Endothelial cell of umbilical vein (primary cell): ENCODE data around the gene DTWD2. TPM values are rescaled to one million over a fixed set of nuclear protein-coding genes. Genes with fewer than 3 reads are reported as not detected.

Experiments used
- BruUV-seq: library from RNA; stranded (reverse); fragments of 400-500 nt; replicated peaks from 2 replicates; lab custom pipeline; 2021; lab: Mats Ljungman, UMichigan
- CTCF ChIA-PET: fragments of 300-600, 350-600 bp; sonication (Branson Sonifier 250); formaldehyde crosslinking; loops from one replicate; lab custom pipeline; 2021; ENCODE audit warnings: antibody characterized with exemption, inconsistent platforms; lab: Charles Lee
- POLR2A ChIA-PET: fragments of 300-600, 350-600 bp; sonication (Branson Sonifier 250); formaldehyde crosslinking; loops from one replicate; lab custom pipeline; 2021; ENCODE audit warnings: antibody characterized with exemption, inconsistent platforms; lab: Charles Lee
- DNase-seq: peaks from one replicate; pipeline ENCODE4 v3.0.0-alpha.2; 2011; ENCODE audit warnings: low read depth, low spot score
- FAIRE-seq: peaks from 2 replicates; lab custom pipeline; 2011; peaks lifted over from hg19 to GRCh38; lab: Jason Lieb, UNC
- H2AFZ ChIP-seq: 2 replicates; pipeline ENCODE4 v1.6.0; 2012; ENCODE audit warnings: low read depth, low read length, control low read depth, inconsistent platforms
- H3K27ac ChIP-seq: 2 replicates; pipeline ENCODE4 v1.5.1; 2011; ENCODE audit warnings: low read depth, mild to moderate bottlenecking, control low read depth, low read length, moderate library complexity; ENCODE audit not compliant: insufficient read depth
- H3K27me3 ChIP-seq, 2 experiments: 2 replicates each; pipeline versions ENCODE4 v1.6.0 to v1.6.1; 2011; ENCODE audit warnings: low read length in 2 of 2, mixed read lengths in 1 of 2; ENCODE audit not compliant: control insufficient read depth in 2 of 2, insufficient read depth in 2 of 2
- H3K36me3 ChIP-seq, 2 experiments: 2 replicates in 1 of 2; 3 replicates in 1 of 2; pipeline ENCODE4 v1.5.1; 2011; ENCODE audit warnings: low read length in 2 of 2, mild to moderate bottlenecking in 1 of 2, moderate library complexity in 1 of 2; ENCODE audit not compliant: control insufficient read depth in 2 of 2, insufficient read depth in 2 of 2; ENCODE audit errors: extremely low read depth in 1 of 2
- H3K4me1 ChIP-seq: 3 replicates; pipeline ENCODE4 v1.5.1; 2011; ENCODE audit warnings: mild to moderate bottlenecking, low read length; ENCODE audit not compliant: control insufficient read depth, insufficient read depth; ENCODE audit errors: extremely low read depth
- H3K4me2 ChIP-seq: 2 replicates; pipeline ENCODE4 v1.6.1; 2011; ENCODE audit warnings: low read length, control low read depth, mixed read lengths; ENCODE audit not compliant: insufficient read depth
- H3K4me3 ChIP-seq, 3 experiments: fragments of 200-600 bp in 1 of 3; sonication (generic), shearing (Covaris generic) in 1 of 3; replicated peaks in 1 of 3; 2 replicates each; pipeline ENCODE4 v1.5.1; 2011 to 2016; ENCODE audit warnings: control low read depth in 3 of 3, low read length in 3 of 3, mild to moderate bottlenecking in 2 of 3, inconsistent platforms in 1 of 3, low read depth in 1 of 3, moderate library complexity in 1 of 3; ENCODE audit not compliant: insufficient read depth in 1 of 3
- H3K79me2 ChIP-seq: 2 replicates; pipeline ENCODE4 v1.6.0; 2012; ENCODE audit warnings: low read length, inconsistent platforms; ENCODE audit not compliant: control insufficient read depth, insufficient read depth
- H3K9ac ChIP-seq: replicated peaks from 2 replicates; pipeline ENCODE3; 2011; ENCODE audit warnings: low read length, control low read depth; ENCODE audit not compliant: insufficient read depth; ENCODE audit errors: extremely low read depth
- H3K9me1 ChIP-seq: replicated peaks from 3 replicates; pipeline ENCODE4 v1.6.0; 2011; ENCODE audit warnings: mild to moderate bottlenecking, low read length; ENCODE audit not compliant: control insufficient read depth, insufficient read depth; ENCODE audit errors: extremely low read depth
- H3K9me3 ChIP-seq: replicated peaks from 2 replicates; pipeline ENCODE4 v1.5.1; 2012; ENCODE audit warnings: low read length, inconsistent platforms; ENCODE audit not compliant: control insufficient read depth, insufficient read depth
- H4K20me1 ChIP-seq: replicated peaks from 2 replicates; pipeline ENCODE3; 2011; ENCODE audit warnings: mild to moderate bottlenecking, low read length; ENCODE audit not compliant: control insufficient read depth, insufficient read depth; ENCODE audit errors: extremely low read depth
- EZH2 ChIP-seq: IDR thresholded peaks from 2 replicates; pipeline ENCODE4 v1.6.1; 2012; ENCODE audit warnings: borderline replicate concordance, low read depth, mild to moderate bottlenecking, moderate library complexity, low read length, inconsistent platforms; ENCODE audit not compliant: severe bottlenecking
- JUN ChIP-seq: IDR thresholded peaks from 2 replicates; pipeline ENCODE4 v1.6.1; 2011; ENCODE audit warnings: borderline replicate concordance, low read depth; ENCODE audit not compliant: insufficient read length, insufficient read depth
- MYC ChIP-seq: IDR thresholded peaks from one replicate; pipeline ENCODE4 v1.6.1; 2011; ENCODE audit warnings: mild to moderate bottlenecking, low read depth, low read length
- dilution Hi-C: fragments of 300-500 bp; cut with MboI; formaldehyde crosslinking; loops from one replicate; pipeline ENCODE4 v1.15.0; 2019; ENCODE audit warnings: low sequenced_read_pairs; ENCODE audit not compliant: extremely low pct_ligation_motif_present
- intact Hi-C: fragments of 100-400 bp; cut with micrococcal nuclease; formaldehyde crosslinking; loops from one replicate; pipeline ENCODE4 v1.10.0; 2022
- polyA plus RNA-seq, 4 experiments: library from polyadenylated mRNA; depleted of rRNA in 3 of 4; stranded (reverse) in 3 of 4; unstranded in 1 of 4; fragments of >200 nt; gene quantifications; 2 replicates each; pipeline versions ENCODE4 v1.2.1 to v1.2.3, GENCODE V29; 2011 to 2012; ENCODE audit warnings: missing spikeins in 1 of 4
- total RNA-seq: library from RNA; stranded (reverse); gene quantifications from 2 replicates; pipeline ENCODE4 v1.2.3, GENCODE V29; 2021
- TF ChIP-seq, protein P1 (sequence below), 2 donors: IDR thresholded peaks; 1 replicate in 1 of 2; 2 replicates in 1 of 2; pipeline ENCODE4 v1.5.1; 2011; ENCODE audit warnings: low read length in 2 of 2, mild to moderate bottlenecking in 2 of 2, moderate library complexity in 2 of 2, control low read depth in 1 of 2, inconsistent platforms in 1 of 2, low read depth in 1 of 2; ENCODE audit not compliant: insufficient read depth in 1 of 2; ENCODE audit errors: extremely low read depth in 1 of 2
- TF ChIP-seq, protein P2 (sequence below): IDR thresholded peaks from 2 replicates; pipeline ENCODE4 v1.6.1; 2011; ENCODE audit not compliant: insufficient read depth, insufficient read length

DTWD2 gene
- total and polyA plus RNA-seq, 2 donors (not counting 3 experiments of a cell fraction or from before 2014, with no cell fraction given): 0.99 to 1.1 TPM

DNA sequence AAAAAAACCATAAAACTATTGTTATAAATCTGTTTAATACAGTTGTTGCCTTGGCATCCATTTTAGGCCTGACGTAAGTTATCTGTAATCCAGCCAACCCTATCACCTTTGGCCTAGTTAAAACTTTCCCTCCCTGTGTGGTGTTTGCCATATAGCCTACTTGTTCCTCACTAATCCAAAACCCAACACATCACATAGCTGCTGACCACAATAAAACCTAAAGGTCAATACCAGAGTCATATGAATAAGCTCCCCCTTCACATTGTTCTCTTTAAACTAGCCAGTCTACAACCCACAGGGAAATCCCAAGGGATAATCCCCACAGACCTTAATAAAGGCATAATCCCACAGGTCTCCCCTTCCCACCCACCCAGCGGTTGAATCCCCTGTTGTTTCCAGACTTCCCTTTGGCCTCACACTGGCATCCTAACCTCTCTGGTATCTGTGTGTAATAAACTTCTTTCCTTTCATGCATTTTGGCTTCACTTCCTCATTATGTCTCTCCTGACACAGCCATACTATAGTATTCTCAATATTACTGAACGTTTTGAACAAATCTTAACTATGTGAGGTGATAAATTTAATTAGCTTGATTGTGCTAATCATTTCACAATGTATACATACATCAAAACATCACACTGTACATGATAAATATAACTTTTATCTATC is 50.8 kb downstream of the DTWD2 start:
- ChIA-PET POLR2A (no interaction called here), CTCF (no interaction called here)
- intact Hi-C loops: no loop called here
- Histone ChIP-seq H3K4me2 (no peak overlapping the region), H3K79me2 (no peaks in the 10 kb centered on the region), H3K9me1 (no peaks in the 10 kb centered on the region), H3K9me3 (no peaks in the 10 kb centered on the region), H3K9ac (no peak overlapping the region), H3K27me3 (no peaks in the 10 kb centered on the region), H3K4me3 (no peak overlapping the region), H3K27ac (no peak overlapping the region), H3K4me1 (no peaks in the 10 kb centered on the region), H3K36me3 (no peaks in the 10 kb centered on the region), H4K20me1 (no peaks in the 10 kb centered on the region), H2AFZ (no peak overlapping the region)
- FAIRE-seq: no peak
- DNase-seq: no peak
- dilution Hi-C loops: no loop called here
- BruUV-seq: no TSS peak
- TF ChIP-seq, protein P1, sequence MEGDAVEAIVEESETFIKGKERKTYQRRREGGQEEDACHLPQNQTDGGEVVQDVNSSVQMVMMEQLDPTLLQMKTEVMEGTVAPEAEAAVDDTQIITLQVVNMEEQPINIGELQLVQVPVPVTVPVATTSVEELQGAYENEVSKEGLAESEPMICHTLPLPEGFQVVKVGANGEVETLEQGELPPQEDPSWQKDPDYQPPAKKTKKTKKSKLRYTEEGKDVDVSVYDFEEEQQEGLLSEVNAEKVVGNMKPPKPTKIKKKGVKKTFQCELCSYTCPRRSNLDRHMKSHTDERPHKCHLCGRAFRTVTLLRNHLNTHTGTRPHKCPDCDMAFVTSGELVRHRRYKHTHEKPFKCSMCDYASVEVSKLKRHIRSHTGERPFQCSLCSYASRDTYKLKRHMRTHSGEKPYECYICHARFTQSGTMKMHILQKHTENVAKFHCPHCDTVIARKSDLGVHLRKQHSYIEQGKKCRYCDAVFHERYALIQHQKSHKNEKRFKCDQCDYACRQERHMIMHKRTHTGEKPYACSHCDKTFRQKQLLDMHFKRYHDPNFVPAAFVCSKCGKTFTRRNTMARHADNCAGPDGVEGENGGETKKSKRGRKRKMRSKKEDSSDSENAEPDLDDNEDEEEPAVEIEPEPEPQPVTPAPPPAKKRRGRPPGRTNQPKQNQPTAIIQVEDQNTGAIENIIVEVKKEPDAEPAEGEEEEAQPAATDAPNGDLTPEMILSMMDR (IDR thresholded peaks at IDR 0.05; ENCODE audit: extremely low read depth in 1 of 2, insufficient read depth in 1 of 2, low read depth in 1 of 2, low read length in 2 of 2): no peak
- TF ChIP-seq JUN (no peak), EZH2 (no peak), MYC (no peak)
- TF ChIP-seq, protein P2, sequence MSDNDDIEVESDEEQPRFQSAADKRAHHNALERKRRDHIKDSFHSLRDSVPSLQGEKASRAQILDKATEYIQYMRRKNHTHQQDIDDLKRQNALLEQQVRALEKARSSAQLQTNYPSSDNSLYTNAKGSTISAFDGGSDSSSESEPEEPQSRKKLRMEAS: no peak
